SK-N-SH (cell line): Measurements from ENCODE around the gene ABHD8. TPM values are rescaled to one million over a fixed set of nuclear protein-coding genes. Genes with fewer than 3 reads are reported as not detected.

ENCODE experiments used
- CTCF ChIA-PET: fragments of 300-600, 350-600 bp; formaldehyde crosslinking; extraction: SDS; loops from one replicate; lab custom pipeline; 2021; lab: Yijun Ruan, JAX
- POLR2A ChIA-PET: fragments of 350-600 bp; sonication (Branson Sonifier 250); formaldehyde crosslinking; extraction: SDS; loops from one replicate; lab custom pipeline; 2020; ENCODE audit warnings: antibody characterized with exemption, inconsistent platforms; lab: Yijun Ruan, JAX
- DNase-seq: peaks from one replicate; pipeline ENCODE4 v3.0.0; 2012
- H2AFZ ChIP-seq: fragments of 200-600 bp; sonication (generic); 2 replicates; pipeline ENCODE4 v1.8.1; 2016; ENCODE audit warnings: antibody characterized with exemption, mild to moderate bottlenecking, low read depth
- H3F3A ChIP-seq: fragments of 200-600 bp; sonication (generic); replicated peaks from 2 replicates; pipeline ENCODE3; 2016; ENCODE audit warnings: antibody characterized with exemption, mild to moderate bottlenecking; ENCODE audit not compliant: insufficient read depth
- H3K27ac ChIP-seq, 2 experiments: fragments of 200-500 bp in 1 of 2; fragments of 200-600 bp in 1 of 2; sonication (Bioruptor generic) in 1 of 2; sonication (generic), shearing (Covaris generic) in 1 of 2; 2 replicates each; pipeline versions ENCODE4 v1.5.1 to v1.6.1; 2014 to 2016; ENCODE audit warnings: low read depth in 2 of 2, inconsistent platforms in 1 of 2, low read length in 1 of 2, mild to moderate bottlenecking in 1 of 2, mixed read lengths in 1 of 2
- H3K27me3 ChIP-seq: fragments of 200-600 bp; sonication (generic), shearing (Covaris generic); 2 replicates; pipeline ENCODE4 v1.6.1; 2016; ENCODE audit warnings: mixed run types; ENCODE audit not compliant: insufficient read depth
- H3K36me3 ChIP-seq, 2 experiments: fragments of 200-500 bp in 1 of 2; fragments of 200-600 bp in 1 of 2; sonication (Bioruptor generic) in 1 of 2; sonication (generic) in 1 of 2; replicated peaks in 1 of 2; 2 replicates each; pipeline versions ENCODE3 to v1.5.1; 2014 to 2016; ENCODE audit warnings: low read length in 1 of 2, mild to moderate bottlenecking in 1 of 2; ENCODE audit not compliant: insufficient read depth in 2 of 2, control insufficient read depth in 1 of 2
- H3K4me1 ChIP-seq, 2 experiments: fragments of 200-500 bp in 1 of 2; fragments of 200-600 bp in 1 of 2; sonication (Bioruptor generic) in 1 of 2; sonication (generic), shearing (Covaris generic) in 1 of 2; 2 replicates each; pipeline versions ENCODE4 v1.5.1 to v1.6.1; 2014 to 2016; ENCODE audit warnings: low read depth in 1 of 2, low read length in 1 of 2, mixed run types in 1 of 2; ENCODE audit not compliant: insufficient read depth in 2 of 2, control insufficient read depth in 1 of 2
- H3K4me2 ChIP-seq: fragments of 200-600 bp; sonication (generic), shearing (Covaris generic); 2 replicates; pipeline ENCODE4 v1.6.1; 2017; ENCODE audit warnings: mixed run types
- H3K4me3 ChIP-seq, 2 experiments: fragments of 200-500 bp in 1 of 2; fragments of 200-600 bp in 1 of 2; sonication (Bioruptor generic) in 1 of 2; sonication (generic), shearing (Covaris generic) in 1 of 2; 2 replicates each; pipeline versions ENCODE4 v1.5.1 to v1.8.1; 2014 to 2016; ENCODE audit warnings: low read depth in 2 of 2, inconsistent platforms in 1 of 2, low read length in 1 of 2, mild to moderate bottlenecking in 1 of 2, mixed read lengths in 1 of 2, moderate library complexity in 1 of 2
- H3K79me2 ChIP-seq: fragments of 200-600 bp; sonication (generic); 2 replicates; pipeline ENCODE4 v1.8.1; 2017; ENCODE audit warnings: mild to moderate bottlenecking; ENCODE audit not compliant: insufficient read depth
- H3K9ac ChIP-seq: fragments of 200-600 bp; sonication (generic); 2 replicates; pipeline ENCODE4 v1.6.1; 2017; ENCODE audit warnings: mixed run types
- H3K9me2 ChIP-seq: fragments of 200-600 bp; sonication (generic); 2 replicates; pipeline ENCODE4 v1.6.1; 2017; ENCODE audit warnings: mixed run types
- H3K9me3 ChIP-seq: fragments of 200-600 bp; sonication (generic); 2 replicates; pipeline ENCODE4 v1.6.1; 2017; ENCODE audit warnings: mixed run types, mild to moderate bottlenecking, moderate library complexity
- H4K20me1 ChIP-seq: fragments of 200-600 bp; sonication (generic); 2 replicates; pipeline ENCODE4 v1.6.1; 2017; ENCODE audit warnings: mild to moderate bottlenecking, mixed run types; ENCODE audit not compliant: insufficient read depth
- ELF1 ChIP-seq: IDR thresholded peaks from 2 replicates; pipeline ENCODE4 v1.4.0; 2012
- EP300 ChIP-seq, 2 experiments: IDR thresholded peaks; 2 replicates each; pipeline versions ENCODE4 v1.4.0 to v1.6.1; 2012; ENCODE audit warnings: borderline replicate concordance in 1 of 2, low read depth in 1 of 2, low read length in 1 of 2
- FOSL2 ChIP-seq: IDR thresholded peaks from 2 replicates; pipeline ENCODE4 v1.4.0; 2012; ENCODE audit warnings: low read depth, mild to moderate bottlenecking, moderate library complexity, borderline replicate concordance
- FOXJ3 ChIP-seq: sonication (generic); formaldehyde crosslinking; IDR thresholded peaks from 2 replicates; pipeline ENCODE4 v1.5.1; 2020; ENCODE audit warnings: mild to moderate bottlenecking, missing genetic modification reagents
- MEF2A ChIP-seq: IDR thresholded peaks from 2 replicates; pipeline ENCODE4 v1.4.0; 2012; ENCODE audit warnings: low read depth, borderline replicate concordance
- MXI1 ChIP-seq: IDR thresholded peaks from 2 replicates; pipeline ENCODE4 v1.6.1; 2012; ENCODE audit warnings: mild to moderate bottlenecking, low read depth, low read length, improper control_type of control experiment
- NRF1 ChIP-seq: IDR thresholded peaks from 2 replicates; pipeline ENCODE4 v1.6.1; 2012; ENCODE audit warnings: low read depth, mild to moderate bottlenecking, low read length
- PBX3 ChIP-seq: IDR thresholded peaks from 2 replicates; pipeline ENCODE4; 2012
- RCOR1 ChIP-seq: fragments of 150-350 bp; IDR thresholded peaks from 2 replicates; pipeline ENCODE4 v1.6.1; 2017; ENCODE audit warnings: antibody characterized with exemption, low read length
- RFX5 ChIP-seq: IDR thresholded peaks from 2 replicates; pipeline ENCODE4 v1.6.1; 2012; ENCODE audit warnings: mild to moderate bottlenecking, improper control_type of control experiment, low read length
- RXRA ChIP-seq: IDR thresholded peaks from 2 replicates; pipeline ENCODE4 v1.4.0; 2012; ENCODE audit warnings: low read depth, mild to moderate bottlenecking, borderline replicate concordance
- SMC3 ChIP-seq: IDR thresholded peaks from 2 replicates; pipeline ENCODE4 v1.6.1; 2012; ENCODE audit warnings: low read depth, low read length, improper control_type of control experiment
- TCF12 ChIP-seq: IDR thresholded peaks from 2 replicates; pipeline ENCODE4 v1.4.0; 2012
- USF1 ChIP-seq: IDR thresholded peaks from 2 replicates; pipeline ENCODE4 v1.4.0; 2012; ENCODE audit warnings: low read depth, borderline replicate concordance
- WGBS: methylation state at CpG from one replicate; pipeline ENCODE4 v1.1.6; 2017; ENCODE audit warnings: low lambda C conversion rate; 5-methylcytosine and 5-hydroxymethylcytosine counted together
- polyA plus RNA-seq, 3 experiments: library from polyadenylated mRNA; depleted of rRNA; stranded (reverse); fragments of >200 nt; gene quantifications; 2 replicates each; pipeline ENCODE4 v1.2.3, GENCODE V29; 2012
- TF ChIP-seq, protein P1 (sequence below): fragments of 200-600 bp; sonication (generic); IDR thresholded peaks from 2 replicates; pipeline ENCODE4 v1.6.1; 2017; ENCODE audit warnings: antibody characterized with exemption, mild to moderate bottlenecking, moderate library complexity

Gene ABHD8
- polyA plus RNA-seq, 1 of the 3 experiments (the other 2 are of a cell fraction), result 11.1 TPM

- H3K9me3 ChIP-seq, result no peaks in the 10 kb centered on the region
- H3K4me1 ChIP-seq, result peaks cover 0 to 10% of the 10 kb centered on the region in 2 experiments; a peak in 1 of 4 replicates
- no peaks in the 10 kb centered on the region for H3K9me2 ChIP-seq
- no peak overlapping the region for H3K27ac ChIP-seq
- no peaks in the 10 kb centered on the region for H4K20me1 ChIP-seq
- CTCF ChIA-PET, result no interaction called here
- no peaks in the 10 kb centered on the region for H3K79me2 ChIP-seq
- 97% methylated on average over 73 of the region's 94 CpGs for WGBS
- H3K4me2 ChIP-seq, result no peak overlapping the region
- TF ChIP-seq SMC3, result no peak
- TF ChIP-seq FOXJ3 (CRISPR knock-in tag), result no peak
- no peak for TF ChIP-seq RXRA
- no peak for TF ChIP-seq RCOR1
- no peak for TF ChIP-seq MEF2A
- TF ChIP-seq, protein P1, sequence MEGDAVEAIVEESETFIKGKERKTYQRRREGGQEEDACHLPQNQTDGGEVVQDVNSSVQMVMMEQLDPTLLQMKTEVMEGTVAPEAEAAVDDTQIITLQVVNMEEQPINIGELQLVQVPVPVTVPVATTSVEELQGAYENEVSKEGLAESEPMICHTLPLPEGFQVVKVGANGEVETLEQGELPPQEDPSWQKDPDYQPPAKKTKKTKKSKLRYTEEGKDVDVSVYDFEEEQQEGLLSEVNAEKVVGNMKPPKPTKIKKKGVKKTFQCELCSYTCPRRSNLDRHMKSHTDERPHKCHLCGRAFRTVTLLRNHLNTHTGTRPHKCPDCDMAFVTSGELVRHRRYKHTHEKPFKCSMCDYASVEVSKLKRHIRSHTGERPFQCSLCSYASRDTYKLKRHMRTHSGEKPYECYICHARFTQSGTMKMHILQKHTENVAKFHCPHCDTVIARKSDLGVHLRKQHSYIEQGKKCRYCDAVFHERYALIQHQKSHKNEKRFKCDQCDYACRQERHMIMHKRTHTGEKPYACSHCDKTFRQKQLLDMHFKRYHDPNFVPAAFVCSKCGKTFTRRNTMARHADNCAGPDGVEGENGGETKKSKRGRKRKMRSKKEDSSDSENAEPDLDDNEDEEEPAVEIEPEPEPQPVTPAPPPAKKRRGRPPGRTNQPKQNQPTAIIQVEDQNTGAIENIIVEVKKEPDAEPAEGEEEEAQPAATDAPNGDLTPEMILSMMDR, result no peak
- no peak for TF ChIP-seq ELF1
- no peak for TF ChIP-seq PBX3
- no peak for TF ChIP-seq FOSL2
- no peak for TF ChIP-seq RFX5
- TF ChIP-seq EP300 (IDR thresholded peaks at IDR 0.05; ENCODE audit: borderline replicate concordance in 1 of 2, low read depth in 1 of 2, low read length in 1 of 2), result no peak
- no peak for TF ChIP-seq USF1
- no peak for TF ChIP-seq TCF12
- no peak for TF ChIP-seq NRF1
- TF ChIP-seq MXI1, result no peak
- no peak overlapping the region for H3K4me3 ChIP-seq
- peaks cover 2% of the 10 kb centered on the region for H3F3A ChIP-seq
- POLR2A ChIA-PET, result no interaction called here
- H2AFZ ChIP-seq, result no peak overlapping the region
- no peak overlapping the region for H3K9ac ChIP-seq
- H3K36me3 ChIP-seq, result peaks cover 0 to 13% of the 10 kb centered on the region in 2 experiments
- DNase-seq, result no peak
- H3K27me3 ChIP-seq, result no peaks in the 10 kb centered on the region
These were observed 25.5 kb upstream of the ABHD8 start for GRCh38 chr19:17328517-17329365.
